GM19467 (cell line): ENCODE measurements around the gene NR3C1.

Experiments used
- ATAC-seq: cut with Tn5 transposase; IDR thresholded peaks from one replicate; pipeline ENCODE4 v1.9.1; 2021; ENCODE audit warnings: mild to moderate bottlenecking, moderate library complexity; ENCODE audit not compliant: unreplicated experiment

NR3C1 gene

DNA sequence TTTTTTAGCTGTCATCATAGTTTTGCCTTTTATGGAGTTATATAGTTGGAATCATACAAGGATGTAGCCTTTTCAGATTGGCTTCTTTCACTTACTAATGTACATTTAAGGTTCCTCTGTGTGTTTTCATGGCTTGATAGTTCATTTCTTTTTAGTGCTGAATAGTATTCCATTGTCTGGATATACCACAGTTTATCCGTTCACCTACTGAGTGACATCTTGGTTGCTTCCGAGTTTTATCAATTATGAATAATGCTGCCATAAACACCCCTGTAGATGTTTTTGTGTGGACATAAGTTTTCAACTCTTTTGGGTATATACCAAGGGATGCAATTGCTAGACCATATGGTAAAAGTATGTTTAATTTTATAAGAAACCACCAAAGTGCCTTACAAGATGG lies 136.3 kb downstream of the NR3C1 start:
- no peak for ATAC-seq

- ATAC-seq, result no peak
Observed at GRCh38 chr5:143265995-143266394, 137.5 kb downstream of the NR3C1 start.

- no peak for ATAC-seq
Observed at GRCh38 chr5:143263272-143263810, 140.1 kb downstream of the NR3C1 start.

- no peak for ATAC-seq
Observed at GRCh38 chr5:143262393-143263174, 140.9 kb downstream of the NR3C1 start.

DNA sequence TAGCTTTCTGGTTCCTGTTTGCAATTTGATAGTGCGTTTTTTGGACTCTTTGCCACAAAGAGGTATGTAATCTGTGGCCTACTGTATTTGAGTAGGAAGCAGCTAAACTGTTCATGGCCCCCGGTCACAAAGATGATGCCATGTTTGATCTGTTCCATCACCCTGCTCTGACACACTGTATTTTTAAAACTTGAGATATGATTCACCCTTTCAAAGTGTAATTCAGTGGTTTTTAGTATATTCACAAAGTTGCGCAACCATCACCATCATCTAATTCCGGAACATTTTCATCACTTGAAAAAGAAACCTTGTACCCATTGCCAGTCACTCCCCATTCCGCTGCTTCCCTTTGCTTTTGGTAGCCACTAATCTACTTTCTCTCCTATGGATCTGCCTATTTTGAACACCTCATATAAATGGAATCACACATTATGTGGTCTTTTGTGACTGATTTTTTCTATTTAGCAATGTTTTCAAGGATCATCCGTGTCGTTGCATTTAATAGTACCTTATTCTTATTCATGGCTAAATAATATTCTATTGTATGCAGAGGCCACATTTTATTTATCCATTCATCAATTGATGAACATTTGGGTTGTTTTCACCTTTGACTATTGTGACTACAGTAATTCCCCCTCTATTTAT lies 141.6 kb downstream of the NR3C1 start:
- no peak for ATAC-seq

GRCh38 chr5:143259254-143259605 lies 144.3 kb downstream of the NR3C1 start:
- no peak for ATAC-seq

DNA sequence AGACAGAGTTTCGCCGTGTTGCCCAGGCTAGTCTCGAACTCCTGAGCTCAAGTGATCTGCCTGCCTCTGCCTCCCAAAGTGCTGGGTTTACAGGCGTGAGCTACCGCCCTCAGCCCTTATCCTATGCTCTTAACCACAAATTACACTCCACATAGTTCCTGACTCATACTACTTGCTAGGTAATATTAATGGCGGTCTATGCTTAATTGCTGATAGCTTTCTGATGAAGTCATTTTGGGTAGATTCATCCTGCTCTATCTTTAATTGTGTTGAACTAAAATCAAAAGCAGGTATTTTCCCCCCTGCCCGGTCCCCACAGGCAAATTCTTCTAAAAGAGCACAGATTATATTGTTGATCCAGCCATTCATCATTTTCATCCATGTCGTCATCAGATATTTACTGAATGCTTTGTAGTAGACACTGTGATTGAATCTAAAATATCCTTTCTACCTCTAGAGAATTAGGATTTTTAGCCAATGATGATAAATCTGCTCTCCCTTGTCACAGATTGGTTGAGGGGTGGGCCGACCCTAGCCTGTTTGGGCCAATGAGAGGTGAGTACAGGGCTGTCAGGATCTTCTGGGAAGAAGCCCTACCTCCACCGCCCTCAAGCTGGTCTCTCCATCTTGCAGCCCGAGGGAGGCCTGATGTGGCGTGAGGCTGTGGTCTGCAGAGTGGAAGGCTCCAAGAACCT lies 144.8 kb downstream of the NR3C1 start:
- ATAC-seq, result no peak

- ATAC-seq, result no peak
Observed at GRCh38 chr5:143254819-143255218, 148.7 kb downstream of the NR3C1 start.

- ATAC-seq, result no peak
Observed at GRCh38 chr5:143251946-143252345, 151.5 kb downstream of the NR3C1 start.

DNA sequence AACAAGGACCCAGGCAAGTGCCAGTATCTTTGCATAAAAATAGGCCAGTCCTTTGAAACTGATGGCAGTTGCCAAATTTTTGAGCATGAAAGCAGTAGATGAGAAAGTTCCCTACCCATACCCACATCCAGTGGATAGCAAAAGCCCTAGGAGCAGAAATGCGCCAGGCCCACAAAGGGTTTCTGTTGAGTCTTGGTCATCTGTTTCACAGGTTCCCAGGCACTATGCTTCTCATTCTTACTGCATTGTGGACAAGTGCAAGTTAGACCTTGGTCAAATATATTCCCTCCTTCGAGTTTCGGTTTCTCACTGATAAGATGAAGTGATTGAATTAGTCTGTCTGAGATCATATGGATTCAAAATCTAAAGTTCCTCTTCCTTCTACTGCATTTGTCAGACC lies 152.3 kb downstream of the NR3C1 start:
- no peak for ATAC-seq

- ATAC-seq, result no peak
Observed at GRCh38 chr5:143249851-143250250, 153.6 kb downstream of the NR3C1 start.

GRCh38 chr5:143248822-143249579 lies 154.5 kb downstream of the NR3C1 start:
- ATAC-seq, result no peak

DNA sequence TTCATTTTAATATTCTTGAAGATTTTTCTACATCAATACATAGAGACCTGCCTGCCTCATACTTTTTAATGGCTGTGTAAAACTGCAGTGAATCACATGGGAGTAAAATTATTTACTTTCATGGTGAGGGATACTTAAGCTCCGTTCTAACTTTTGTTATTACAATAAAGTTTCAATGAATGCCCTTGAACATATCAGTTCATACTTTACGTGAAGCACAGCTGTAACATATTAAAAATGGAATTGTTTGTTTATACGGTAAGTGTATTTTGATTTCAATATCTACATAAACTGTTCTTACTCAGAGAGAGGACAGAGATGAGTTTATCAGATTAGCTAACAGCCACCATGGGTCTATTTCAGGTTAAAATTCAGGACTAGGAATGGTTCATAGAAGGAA lies 155.1 kb downstream of the NR3C1 start:
- no peak for ATAC-seq

DNA sequence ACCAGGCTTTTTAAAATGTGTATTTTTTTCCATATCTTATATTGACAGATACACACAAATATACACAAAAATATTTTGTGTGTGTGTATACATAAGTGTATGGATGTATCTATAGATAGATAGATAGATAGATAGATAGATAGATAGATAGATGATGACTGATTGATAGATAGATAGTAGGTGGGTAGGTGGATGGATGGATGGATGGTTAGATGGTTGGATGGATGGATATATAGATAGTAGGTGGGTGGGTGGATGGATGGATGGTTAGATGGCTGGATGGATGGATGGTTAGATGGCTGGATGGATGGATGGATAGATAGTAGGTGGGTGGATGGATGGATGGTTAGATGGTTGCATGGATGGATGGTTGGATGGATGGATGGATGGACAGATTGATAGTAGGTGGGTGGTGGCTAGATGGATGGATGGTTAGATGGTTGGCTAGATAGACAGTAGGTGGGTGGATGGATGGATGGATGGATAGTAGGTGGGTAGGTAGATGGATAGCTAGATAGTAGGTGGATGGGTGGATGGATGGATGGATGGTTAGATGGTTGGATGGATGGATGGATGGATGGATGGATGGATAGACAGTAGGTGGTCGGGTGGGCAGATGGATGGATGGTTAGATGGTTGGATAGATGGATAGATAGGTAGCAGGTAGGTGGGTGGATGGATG lies 156.2 kb downstream of the NR3C1 start:
- no peak for ATAC-seq

- ATAC-seq, result no peak
Observed at GRCh38 chr5:143245929-143246561, 157.4 kb downstream of the NR3C1 start.

GRCh38 chr5:143244990-143245389 lies 158.5 kb downstream of the NR3C1 start:
- ATAC-seq, result no peak

DNA sequence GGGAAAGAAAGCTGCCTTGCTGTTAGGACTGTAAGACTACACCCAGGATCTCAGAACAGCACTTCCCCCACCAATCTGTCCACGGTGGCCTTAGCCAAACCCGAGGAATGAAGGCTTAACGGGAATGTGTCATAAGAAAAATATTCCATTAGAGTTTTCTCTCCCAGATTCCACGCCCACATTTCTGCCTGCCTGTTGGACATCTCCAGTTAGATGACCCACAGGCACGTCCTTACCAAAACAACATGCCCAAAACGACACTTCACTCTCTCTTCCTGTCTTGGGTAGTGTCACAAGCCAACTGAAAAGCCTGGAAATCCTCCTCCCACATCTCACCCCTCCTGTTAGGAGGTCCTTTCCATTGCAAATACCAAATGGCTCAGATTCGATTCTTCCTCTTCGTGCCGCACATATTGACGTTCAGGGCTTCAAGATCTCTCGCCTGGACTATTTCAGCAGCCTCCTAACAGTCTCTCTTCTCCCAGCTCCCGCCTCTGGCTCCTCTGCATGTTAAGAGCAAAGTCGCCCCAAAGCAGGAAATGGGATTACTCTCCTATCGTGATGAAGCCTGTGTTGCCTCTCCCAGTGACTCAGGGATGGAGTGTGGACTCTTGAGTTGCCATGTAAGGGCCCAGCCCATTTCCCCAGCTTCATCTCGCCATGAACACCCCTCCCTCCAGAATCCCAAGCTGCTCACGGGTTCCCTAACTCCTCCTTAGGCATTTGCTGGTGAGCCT lies 159.3 kb downstream of the NR3C1 start:
- ATAC-seq, result no peak

GRCh38 chr5:143243103-143243502 lies 160.4 kb downstream of the NR3C1 start:
- ATAC-seq, result no peak

GRCh38 chr5:143241892-143242291 lies 161.6 kb downstream of the NR3C1 start:
- no peak for ATAC-seq
